ENCODE data around the gene KCNMB1. TPM values are rescaled to one million over a fixed set of nuclear protein-coding genes. Genes with fewer than 3 reads are reported as not detected.

KCNMB1 gene
- total RNA-seq, 1 experiment from 2014 or later, result 0.24 TPM

DNA sequence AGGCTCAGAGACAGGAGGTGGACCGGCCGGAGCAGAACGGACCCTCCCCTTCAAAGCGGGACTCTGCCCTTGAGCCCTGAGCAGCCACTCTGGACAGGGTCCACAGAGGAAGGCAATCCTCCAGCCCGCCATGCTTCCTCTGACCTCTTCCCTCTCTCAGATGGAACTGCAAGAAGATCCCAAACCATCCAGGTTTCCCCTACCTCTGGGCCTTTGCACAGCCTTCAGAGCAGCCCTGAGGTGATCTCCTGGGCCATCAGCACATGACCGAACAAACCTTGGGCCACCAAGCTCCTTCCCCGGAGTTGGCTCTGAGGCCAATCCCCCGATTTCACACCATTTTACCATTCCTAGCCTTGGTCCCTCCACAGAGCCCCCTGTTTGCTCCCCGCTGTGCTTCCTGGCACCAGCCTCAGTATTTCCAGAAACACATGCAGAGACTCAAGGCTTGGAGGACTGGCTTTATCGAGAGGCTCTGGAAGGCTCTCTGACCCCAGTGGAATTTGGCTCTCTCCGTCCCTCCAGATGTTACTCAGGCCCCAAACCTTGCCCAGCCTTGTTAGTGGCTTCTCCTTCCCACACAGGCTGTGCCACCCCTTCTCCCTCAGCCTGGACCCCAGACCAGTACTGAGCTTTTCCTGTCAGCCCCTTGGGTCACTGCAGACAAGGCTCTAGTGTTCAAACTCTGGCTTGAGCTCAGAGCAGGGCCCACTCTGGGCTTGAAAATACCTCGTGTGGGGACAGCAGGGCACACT is 48.6 kb upstream of the KCNMB1 start:
- no peak for ATAC-seq
- Mint-ChIP-seq H3K27me3 (ENCODE audit: low read depth) (no peaks in the 10 kb centered on the region), H3K36me3 (peaks cover under 1% of the 10 kb centered on the region; the same call in 1 of the 2 replicates), H3K4me3 (no peak overlapping the region), H3K9me3 (peaks cover 1% of the 10 kb centered on the region), H3K27ac (no peak overlapping the region), H3K4me1 (peaks cover 28% of the 10 kb centered on the region)
- TF ChIP-seq RORB (CRISPR knock-in tag; IDR thresholded peaks at IDR 0.05) (no peak), SMAD3 (CRISPR knock-in tag; IDR thresholded peaks at IDR 0.05; ENCODE audit: borderline replicate concordance) (no peak), ZNF396 (CRISPR knock-in tag; IDR thresholded peaks at IDR 0.05; ENCODE audit: borderline replicate concordance) (no peak), TP53 (CRISPR knock-in tag; IDR thresholded peaks at IDR 0.05) (no peak), PRRX2 (CRISPR knock-in tag; IDR thresholded peaks at IDR 0.05) (no peak), ATF1 (CRISPR knock-in tag; IDR thresholded peaks at IDR 0.05) (no peak), GRHL2 (CRISPR knock-in tag; IDR thresholded peaks at IDR 0.05; ENCODE audit: insufficient replicate concordance, severe bottlenecking) (no peak), HMGA2 (CRISPR knock-in tag; IDR thresholded peaks at IDR 0.05) (no peak), NFATC4 (CRISPR knock-in tag; IDR thresholded peaks at IDR 0.05) (no peak), ZNF219 (CRISPR knock-in tag; IDR thresholded peaks at IDR 0.05; ENCODE audit: borderline replicate concordance) (no peak), ZBTB21 (CRISPR knock-in tag; IDR thresholded peaks at IDR 0.05; ENCODE audit: borderline replicate concordance) (no peak), FOXP1 (CRISPR knock-in tag; IDR thresholded peaks at IDR 0.05; ENCODE audit: borderline replicate concordance) (no peak), NFYB (CRISPR knock-in tag; conservative IDR thresholded peaks at IDR 0.05; ENCODE audit: low read depth) (no peak), SP1 (CRISPR knock-in tag; conservative IDR thresholded peaks at IDR 0.05) (no peak)
- TF ChIP-seq, protein P1, sequence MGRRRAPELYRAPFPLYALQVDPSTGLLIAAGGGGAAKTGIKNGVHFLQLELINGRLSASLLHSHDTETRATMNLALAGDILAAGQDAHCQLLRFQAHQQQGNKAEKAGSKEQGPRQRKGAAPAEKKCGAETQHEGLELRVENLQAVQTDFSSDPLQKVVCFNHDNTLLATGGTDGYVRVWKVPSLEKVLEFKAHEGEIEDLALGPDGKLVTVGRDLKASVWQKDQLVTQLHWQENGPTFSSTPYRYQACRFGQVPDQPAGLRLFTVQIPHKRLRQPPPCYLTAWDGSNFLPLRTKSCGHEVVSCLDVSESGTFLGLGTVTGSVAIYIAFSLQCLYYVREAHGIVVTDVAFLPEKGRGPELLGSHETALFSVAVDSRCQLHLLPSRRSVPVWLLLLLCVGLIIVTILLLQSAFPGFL (CRISPR knock-in tag; IDR thresholded peaks at IDR 0.05; ENCODE audit: borderline replicate concordance), result no peak
- TF ChIP-seq, protein P2, sequence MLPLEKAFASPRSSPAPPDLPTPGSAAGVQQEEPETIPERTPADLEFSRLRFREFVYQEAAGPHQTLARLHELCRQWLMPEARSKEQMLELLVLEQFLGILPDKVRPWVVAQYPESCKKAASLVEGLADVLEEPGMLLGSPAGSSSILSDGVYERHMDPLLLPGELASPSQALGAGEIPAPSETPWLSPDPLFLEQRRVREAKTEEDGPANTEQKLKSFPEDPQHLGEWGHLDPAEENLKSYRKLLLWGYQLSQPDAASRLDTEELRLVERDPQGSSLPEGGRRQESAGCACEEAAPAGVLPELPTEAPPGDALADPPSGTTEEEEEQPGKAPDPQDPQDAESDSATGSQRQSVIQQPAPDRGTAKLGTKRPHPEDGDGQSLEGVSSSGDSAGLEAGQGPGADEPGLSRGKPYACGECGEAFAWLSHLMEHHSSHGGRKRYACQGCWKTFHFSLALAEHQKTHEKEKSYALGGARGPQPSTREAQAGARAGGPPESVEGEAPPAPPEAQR (CRISPR knock-in tag; IDR thresholded peaks at IDR 0.05), result no peak
- TF ChIP-seq, protein P3, sequence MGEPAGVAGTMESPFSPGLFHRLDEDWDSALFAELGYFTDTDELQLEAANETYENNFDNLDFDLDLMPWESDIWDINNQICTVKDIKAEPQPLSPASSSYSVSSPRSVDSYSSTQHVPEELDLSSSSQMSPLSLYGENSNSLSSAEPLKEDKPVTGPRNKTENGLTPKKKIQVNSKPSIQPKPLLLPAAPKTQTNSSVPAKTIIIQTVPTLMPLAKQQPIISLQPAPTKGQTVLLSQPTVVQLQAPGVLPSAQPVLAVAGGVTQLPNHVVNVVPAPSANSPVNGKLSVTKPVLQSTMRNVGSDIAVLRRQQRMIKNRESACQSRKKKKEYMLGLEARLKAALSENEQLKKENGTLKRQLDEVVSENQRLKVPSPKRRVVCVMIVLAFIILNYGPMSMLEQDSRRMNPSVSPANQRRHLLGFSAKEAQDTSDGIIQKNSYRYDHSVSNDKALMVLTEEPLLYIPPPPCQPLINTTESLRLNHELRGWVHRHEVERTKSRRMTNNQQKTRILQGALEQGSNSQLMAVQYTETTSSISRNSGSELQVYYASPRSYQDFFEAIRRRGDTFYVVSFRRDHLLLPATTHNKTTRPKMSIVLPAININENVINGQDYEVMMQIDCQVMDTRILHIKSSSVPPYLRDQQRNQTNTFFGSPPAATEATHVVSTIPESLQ (CRISPR knock-in tag; IDR thresholded peaks at IDR 0.05), result no peak
- TF ChIP-seq, protein P4, sequence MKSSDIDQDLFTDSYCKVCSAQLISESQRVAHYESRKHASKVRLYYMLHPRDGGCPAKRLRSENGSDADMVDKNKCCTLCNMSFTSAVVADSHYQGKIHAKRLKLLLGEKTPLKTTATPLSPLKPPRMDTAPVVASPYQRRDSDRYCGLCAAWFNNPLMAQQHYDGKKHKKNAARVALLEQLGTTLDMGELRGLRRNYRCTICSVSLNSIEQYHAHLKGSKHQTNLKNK (CRISPR knock-in tag; IDR thresholded peaks at IDR 0.05), result no peak
- TF ChIP-seq, protein P5, sequence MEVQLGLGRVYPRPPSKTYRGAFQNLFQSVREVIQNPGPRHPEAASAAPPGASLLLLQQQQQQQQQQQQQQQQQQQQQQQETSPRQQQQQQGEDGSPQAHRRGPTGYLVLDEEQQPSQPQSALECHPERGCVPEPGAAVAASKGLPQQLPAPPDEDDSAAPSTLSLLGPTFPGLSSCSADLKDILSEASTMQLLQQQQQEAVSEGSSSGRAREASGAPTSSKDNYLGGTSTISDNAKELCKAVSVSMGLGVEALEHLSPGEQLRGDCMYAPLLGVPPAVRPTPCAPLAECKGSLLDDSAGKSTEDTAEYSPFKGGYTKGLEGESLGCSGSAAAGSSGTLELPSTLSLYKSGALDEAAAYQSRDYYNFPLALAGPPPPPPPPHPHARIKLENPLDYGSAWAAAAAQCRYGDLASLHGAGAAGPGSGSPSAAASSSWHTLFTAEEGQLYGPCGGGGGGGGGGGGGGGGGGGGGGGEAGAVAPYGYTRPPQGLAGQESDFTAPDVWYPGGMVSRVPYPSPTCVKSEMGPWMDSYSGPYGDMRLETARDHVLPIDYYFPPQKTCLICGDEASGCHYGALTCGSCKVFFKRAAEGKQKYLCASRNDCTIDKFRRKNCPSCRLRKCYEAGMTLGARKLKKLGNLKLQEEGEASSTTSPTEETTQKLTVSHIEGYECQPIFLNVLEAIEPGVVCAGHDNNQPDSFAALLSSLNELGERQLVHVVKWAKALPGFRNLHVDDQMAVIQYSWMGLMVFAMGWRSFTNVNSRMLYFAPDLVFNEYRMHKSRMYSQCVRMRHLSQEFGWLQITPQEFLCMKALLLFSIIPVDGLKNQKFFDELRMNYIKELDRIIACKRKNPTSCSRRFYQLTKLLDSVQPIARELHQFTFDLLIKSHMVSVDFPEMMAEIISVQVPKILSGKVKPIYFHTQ (CRISPR knock-in tag; IDR thresholded peaks at IDR 0.05), result no peak
- TF ChIP-seq, protein P6, sequence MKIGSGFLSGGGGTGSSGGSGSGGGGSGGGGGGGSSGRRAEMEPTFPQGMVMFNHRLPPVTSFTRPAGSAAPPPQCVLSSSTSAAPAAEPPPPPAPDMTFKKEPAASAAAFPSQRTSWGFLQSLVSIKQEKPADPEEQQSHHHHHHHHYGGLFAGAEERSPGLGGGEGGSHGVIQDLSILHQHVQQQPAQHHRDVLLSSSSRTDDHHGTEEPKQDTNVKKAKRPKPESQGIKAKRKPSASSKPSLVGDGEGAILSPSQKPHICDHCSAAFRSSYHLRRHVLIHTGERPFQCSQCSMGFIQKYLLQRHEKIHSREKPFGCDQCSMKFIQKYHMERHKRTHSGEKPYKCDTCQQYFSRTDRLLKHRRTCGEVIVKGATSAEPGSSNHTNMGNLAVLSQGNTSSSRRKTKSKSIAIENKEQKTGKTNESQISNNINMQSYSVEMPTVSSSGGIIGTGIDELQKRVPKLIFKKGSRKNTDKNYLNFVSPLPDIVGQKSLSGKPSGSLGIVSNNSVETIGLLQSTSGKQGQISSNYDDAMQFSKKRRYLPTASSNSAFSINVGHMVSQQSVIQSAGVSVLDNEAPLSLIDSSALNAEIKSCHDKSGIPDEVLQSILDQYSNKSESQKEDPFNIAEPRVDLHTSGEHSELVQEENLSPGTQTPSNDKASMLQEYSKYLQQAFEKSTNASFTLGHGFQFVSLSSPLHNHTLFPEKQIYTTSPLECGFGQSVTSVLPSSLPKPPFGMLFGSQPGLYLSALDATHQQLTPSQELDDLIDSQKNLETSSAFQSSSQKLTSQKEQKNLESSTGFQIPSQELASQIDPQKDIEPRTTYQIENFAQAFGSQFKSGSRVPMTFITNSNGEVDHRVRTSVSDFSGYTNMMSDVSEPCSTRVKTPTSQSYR (CRISPR knock-in tag; IDR thresholded peaks at IDR 0.05), result no peak
- no peak for DNase-seq (ENCODE audit: low spot score)
- ChIA-PET POLR2A (no interaction called here), CTCF (interaction anchor here (1.3 to 2.8 kb wide), 4 partner anchors 34 to 195 kb away, joined by 3 to 15 read pairs (median 7); no protein-coding TSS in a partner anchor)
